ENCODE results near the gene DDHD1. TPM values are rescaled to one million over a fixed set of nuclear protein-coding genes. Genes with fewer than 3 reads are reported as not detected.
A peak's percentile ranks its signal among the peaks of the same experiment; 100 is the strongest.
"Not testable (repeated sequence)": the region's sequence is repeated elsewhere in the genome, so short reads cannot be mapped to it uniquely, and the experiment has no call there.

The DDHD1 gene
- total RNA-seq, 1 donor from 2014 or later: 5.3 TPM

GRCh38 chr14:53187921-53188463 lies 34.9 kb upstream of the DDHD1 start:
- FAIRE-seq (no peak), DNase-seq (ENCODE audit: low read depth) (peak; percentile 38)
- TF ChIP-seq CTCF (IDR thresholded peaks at IDR 0.05; ENCODE audit: insufficient read depth, low read length, severe bottlenecking): no peak
- Histone ChIP-seq H3K27me3 (ENCODE audit: control insufficient read depth, insufficient read depth, low read length) (no peaks in the 10 kb centered on the region), H3K36me3 (ENCODE audit: control insufficient read depth, insufficient read depth, low read length) (no peaks in the 10 kb centered on the region), H3K4me3 (ENCODE audit: low read depth, low read length) (no peak overlapping the region)

- H3K27me3 ChIP-seq (ENCODE audit: control insufficient read depth, insufficient read depth, low read length): no peaks in the 10 kb centered on the region
- FAIRE-seq: no peak
- TF ChIP-seq CTCF (IDR thresholded peaks at IDR 0.05; ENCODE audit: insufficient read depth, low read length, severe bottlenecking): no peak
- no peak for DNase-seq (ENCODE audit: low read depth)
- H3K4me3 ChIP-seq (ENCODE audit: low read depth, low read length): no peak overlapping the region
- no peaks in the 10 kb centered on the region for H3K36me3 ChIP-seq (ENCODE audit: control insufficient read depth, insufficient read depth, low read length)
These were observed 33.4 kb upstream of the DDHD1 start for GRCh38 chr14:53186532-53186931.

- no peak for TF ChIP-seq CTCF (IDR thresholded peaks at IDR 0.05; ENCODE audit: insufficient read depth, low read length, severe bottlenecking)
- FAIRE-seq (no peak), DNase-seq (ENCODE audit: low read depth) (no peak)
- Histone ChIP-seq H3K27me3 (ENCODE audit: control insufficient read depth, insufficient read depth, low read length) (no peaks in the 10 kb centered on the region), H3K36me3 (ENCODE audit: control insufficient read depth, insufficient read depth, low read length) (no peaks in the 10 kb centered on the region), H3K4me3 (ENCODE audit: low read depth, low read length) (no peak overlapping the region)
These were observed 30.5 kb upstream of the DDHD1 start for GRCh38 chr14:53183611-53184010.

- FAIRE-seq (no peak), DNase-seq (ENCODE audit: low read depth) (no peak)
- H3K4me3 ChIP-seq (ENCODE audit: low read depth, low read length): no peak overlapping the region
- H3K36me3 ChIP-seq (ENCODE audit: control insufficient read depth, insufficient read depth, low read length): no peaks in the 10 kb centered on the region
- no peaks in the 10 kb centered on the region for H3K27me3 ChIP-seq (ENCODE audit: control insufficient read depth, insufficient read depth, low read length)
- no peak for TF ChIP-seq CTCF (IDR thresholded peaks at IDR 0.05; ENCODE audit: insufficient read depth, low read length, severe bottlenecking)
These were observed 29.9 kb upstream of the DDHD1 start for GRCh38 chr14:53183056-53183455.

GRCh38 chr14:53181463-53182081 lies 28.4 kb upstream of the DDHD1 start:
- H3K4me3 ChIP-seq (ENCODE audit: low read depth, low read length); DNase-seq (ENCODE audit: low read depth); FAIRE-seq: not testable (repeated sequence)

GRCh38 chr14:53180272-53181221 lies 27.4 kb upstream of the DDHD1 start:
- TF ChIP-seq CTCF (IDR thresholded peaks at IDR 0.05; ENCODE audit: insufficient read depth, low read length, severe bottlenecking): no peak
- no peaks in the 10 kb centered on the region for H3K36me3 ChIP-seq (ENCODE audit: control insufficient read depth, insufficient read depth, low read length)
- no peaks in the 10 kb centered on the region for H3K27me3 ChIP-seq (ENCODE audit: control insufficient read depth, insufficient read depth, low read length)
- no peak overlapping the region for H3K4me3 ChIP-seq (ENCODE audit: low read depth, low read length)
- FAIRE-seq (peak; percentile 47), DNase-seq (ENCODE audit: low read depth) (no peak)

More at GRCh38 chr14:53181463-53182081, 28.4 kb upstream of the DDHD1 start:
- H3K27me3 ChIP-seq (ENCODE audit: control insufficient read depth, insufficient read depth, low read length); H3K36me3 ChIP-seq (ENCODE audit: control insufficient read depth, insufficient read depth, low read length): not testable (repeated sequence)

- not testable (repeated sequence) for H3K4me3 ChIP-seq (ENCODE audit: low read depth, low read length); H3K36me3 ChIP-seq (ENCODE audit: control insufficient read depth, insufficient read depth, low read length); FAIRE-seq; H3K27me3 ChIP-seq (ENCODE audit: control insufficient read depth, insufficient read depth, low read length); DNase-seq (ENCODE audit: low read depth)
These were observed 26.4 kb upstream of the DDHD1 start for GRCh38 chr14:53179486-53180005.
